ENCODE results near the gene COG5.
A peak's percentile ranks its signal among the peaks of the same experiment; 100 is the strongest.

Gene COG5

GRCh38 chr7:107584716-107585115, 21.0 kb upstream of the COG5 start:
- Histone ChIP-seq H3K4me1 (ENCODE audit: control insufficient read depth, insufficient read depth, low read length) (no peaks in the 10 kb centered on the region), H3K9me3 (ENCODE audit: control insufficient read depth, insufficient read depth, low read depth, low read length) (no peaks in the 10 kb centered on the region), H3K4me3 (ENCODE audit: low read depth, low read length) (no peak overlapping the region), H3K27ac (ENCODE audit: extremely low read depth, low read depth, low read length) (no peak overlapping the region), H3K36me3 (ENCODE audit: control insufficient read depth in 2 of 2, insufficient read depth in 1 of 2, low read length in 2 of 2) (peaks cover 0 to 16% of the 10 kb centered on the region in 2 experiments; a peak in 1 of 3 replicates)
- CTCF ChIA-PET = no interaction called here
- POLR2A ChIA-PET = no interaction called here
- TF ChIP-seq MYNN (tag by site-specific recombination; IDR thresholded peaks at IDR 0.05; ENCODE audit: borderline replicate concordance) = no peak
- no peak for TF ChIP-seq ZNF585B (tag by site-specific recombination; IDR thresholded peaks at IDR 0.05)
- no peak for TF ChIP-seq ZNF560 (tag by site-specific recombination; IDR thresholded peaks at IDR 0.05; ENCODE audit: borderline replicate concordance)
- no peak for TF ChIP-seq KLF10 (tag by site-specific recombination; IDR thresholded peaks at IDR 0.05)
- TF ChIP-seq ZFP41 (tag by site-specific recombination; IDR thresholded peaks at IDR 0.05; ENCODE audit: borderline replicate concordance) = no peak
- TF ChIP-seq ZNF501 (tag by site-specific recombination; IDR thresholded peaks at IDR 0.05) = no peak
- TF ChIP-seq ZBTB44 (tag by site-specific recombination; IDR thresholded peaks at IDR 0.05) = no peak
- no peak for TF ChIP-seq ZNF24 (tag by site-specific recombination; IDR thresholded peaks at IDR 0.05)
- TF ChIP-seq ZNF623 (tag by site-specific recombination; IDR thresholded peaks at IDR 0.05) = no peak
- TF ChIP-seq KLF17 (tag by site-specific recombination; IDR thresholded peaks at IDR 0.05) = no peak
- TF ChIP-seq ZSCAN23 (tag by site-specific recombination; IDR thresholded peaks at IDR 0.05) = no peak
- TF ChIP-seq ZNF341 (tag by site-specific recombination; IDR thresholded peaks at IDR 0.05; ENCODE audit: low read depth) = no peak
- no peak for TF ChIP-seq ZNF473 (tag by site-specific recombination; IDR thresholded peaks at IDR 0.05)
- no peak for TF ChIP-seq ATF2 (tag by site-specific recombination; IDR thresholded peaks at IDR 0.05; ENCODE audit: low read depth)
- no peak for TF ChIP-seq OVOL3 (tag by site-specific recombination; IDR thresholded peaks at IDR 0.05)

- CTCF ChIA-PET = no interaction called here
- H3K9me3 ChIP-seq (ENCODE audit: control insufficient read depth, insufficient read depth, low read depth, low read length) = no peaks in the 10 kb centered on the region
- no peak overlapping the region for H3K4me3 ChIP-seq (ENCODE audit: low read depth, low read length)
- TF ChIP-seq PRDM6 (tag by site-specific recombination; IDR thresholded peaks at IDR 0.05) (peak; percentile 54), TCF7L2 (IDR thresholded peaks at IDR 0.05; ENCODE audit: borderline replicate concordance, low read depth, low read length) (no peak)
- no peak overlapping the region for H3K27ac ChIP-seq (ENCODE audit: extremely low read depth, low read depth, low read length)
- H3K36me3 ChIP-seq (ENCODE audit: control insufficient read depth in 2 of 2, insufficient read depth in 1 of 2, low read length in 2 of 2) = peaks cover 0 to 16% of the 10 kb centered on the region in 2 experiments; a peak in 1 of 3 replicates
- no peaks in the 10 kb centered on the region for H3K4me1 ChIP-seq (ENCODE audit: control insufficient read depth, insufficient read depth, low read length)
- POLR2A ChIA-PET = interaction anchor here (1.1 kb wide), 1 partner anchor 19 kb away, joined by 3 read pairs; the partner anchor contains the start of genes COG5 and DUS4L
Measured at GRCh38 chr7:107582875-107583274, 19.2 kb upstream of the COG5 start.

Measured in HEK293 (cell line).